ENCODE results near the gene AQR. TPM values are rescaled to one million over a fixed set of nuclear protein-coding genes. Genes with fewer than 3 reads are reported as not detected.

The AQR gene
- total and polyA plus RNA-seq, 10 of the 15 experiments (the other 5 are each of a cell fraction or from before 2014, with no cell fraction given), result 18.2 to 53.5 (median 32.6) TPM

DNA sequence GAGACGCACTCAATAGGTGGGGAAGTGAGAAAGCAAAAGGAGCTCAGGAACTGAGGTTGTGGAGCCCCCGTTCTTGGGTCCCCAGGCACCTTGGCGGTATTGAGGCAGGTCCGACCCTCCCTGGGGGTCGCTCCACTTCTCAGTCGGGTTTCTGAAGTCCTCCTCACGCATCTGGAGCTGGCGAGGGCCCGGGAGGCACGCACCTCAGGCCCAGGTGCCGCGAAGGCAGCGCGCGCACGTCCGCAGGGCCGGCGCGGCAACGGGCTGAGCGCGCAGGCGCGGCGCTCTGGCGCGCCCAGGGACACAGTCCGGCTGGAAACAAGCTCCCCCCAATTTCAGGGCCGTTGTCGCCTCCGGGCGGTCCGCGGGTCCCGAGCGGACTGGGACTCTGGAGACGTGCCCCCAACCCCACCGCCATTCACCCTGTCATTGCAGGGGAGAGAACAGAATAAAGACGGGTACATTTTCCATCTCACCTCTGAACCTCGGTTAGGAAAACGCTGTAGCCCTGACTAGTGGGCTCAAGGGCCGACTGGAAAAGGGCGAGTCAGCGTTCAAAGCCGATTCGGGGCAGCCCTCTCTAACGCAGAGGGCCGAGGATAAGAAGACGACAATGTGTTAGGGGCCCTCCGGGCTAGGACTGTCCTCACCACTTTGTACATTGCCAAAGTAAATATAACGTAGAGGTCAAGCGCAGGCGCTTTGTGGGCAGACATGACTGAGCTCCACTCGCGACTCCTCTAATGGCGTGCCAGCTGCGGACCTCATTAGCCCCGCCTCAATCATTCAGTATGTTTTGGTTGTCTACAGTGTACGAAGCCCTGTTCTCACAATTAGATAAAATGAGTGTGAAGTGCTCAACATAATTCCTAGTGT is 18.7 kb upstream of the AQR start, which contains the start of gene ZNF770 (continued):
- TF ChIP-seq, protein P1, sequence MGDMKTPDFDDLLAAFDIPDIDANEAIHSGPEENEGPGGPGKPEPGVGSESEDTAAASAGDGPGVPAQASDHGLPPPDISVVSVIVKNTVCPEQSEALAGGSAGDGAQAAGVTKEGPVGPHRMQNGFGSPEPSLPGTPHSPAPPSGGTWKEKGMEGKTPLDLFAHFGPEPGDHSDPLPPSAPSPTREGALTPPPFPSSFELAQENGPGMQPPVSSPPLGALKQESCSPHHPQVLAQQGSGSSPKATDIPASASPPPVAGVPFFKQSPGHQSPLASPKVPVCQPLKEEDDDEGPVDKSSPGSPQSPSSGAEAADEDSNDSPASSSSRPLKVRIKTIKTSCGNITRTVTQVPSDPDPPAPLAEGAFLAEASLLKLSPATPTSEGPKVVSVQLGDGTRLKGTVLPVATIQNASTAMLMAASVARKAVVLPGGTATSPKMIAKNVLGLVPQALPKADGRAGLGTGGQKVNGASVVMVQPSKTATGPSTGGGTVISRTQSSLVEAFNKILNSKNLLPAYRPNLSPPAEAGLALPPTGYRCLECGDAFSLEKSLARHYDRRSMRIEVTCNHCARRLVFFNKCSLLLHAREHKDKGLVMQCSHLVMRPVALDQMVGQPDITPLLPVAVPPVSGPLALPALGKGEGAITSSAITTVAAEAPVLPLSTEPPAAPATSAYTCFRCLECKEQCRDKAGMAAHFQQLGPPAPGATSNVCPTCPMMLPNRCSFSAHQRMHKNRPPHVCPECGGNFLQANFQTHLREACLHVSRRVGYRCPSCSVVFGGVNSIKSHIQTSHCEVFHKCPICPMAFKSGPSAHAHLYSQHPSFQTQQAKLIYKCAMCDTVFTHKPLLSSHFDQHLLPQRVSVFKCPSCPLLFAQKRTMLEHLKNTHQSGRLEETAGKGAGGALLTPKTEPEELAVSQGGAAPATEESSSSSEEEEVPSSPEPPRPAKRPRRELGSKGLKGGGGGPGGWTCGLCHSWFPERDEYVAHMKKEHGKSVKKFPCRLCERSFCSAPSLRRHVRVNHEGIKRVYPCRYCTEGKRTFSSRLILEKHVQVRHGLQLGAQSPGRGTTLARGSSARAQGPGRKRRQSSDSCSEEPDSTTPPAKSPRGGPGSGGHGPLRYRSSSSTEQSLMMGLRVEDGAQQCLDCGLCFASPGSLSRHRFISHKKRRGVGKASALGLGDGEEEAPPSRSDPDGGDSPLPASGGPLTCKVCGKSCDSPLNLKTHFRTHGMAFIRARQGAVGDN (IDR thresholded peaks at IDR 0.05), result peak; percentile 78
- TF ChIP-seq ATF7 (IDR thresholded peaks at IDR 0.05; ENCODE audit: low read depth) (no peak), KLF5 (IDR thresholded peaks at IDR 0.05; ENCODE audit: partially characterized antibody) (peak; percentile 85), NR2F1 (conservative IDR thresholded peaks at IDR 0.05) (peak; percentile 80), CREM (IDR thresholded peaks at IDR 0.05; ENCODE audit: low read depth) (peak; percentile 49; the same call in 1 of the 2 replicates)
- TF ChIP-seq, protein P2, sequence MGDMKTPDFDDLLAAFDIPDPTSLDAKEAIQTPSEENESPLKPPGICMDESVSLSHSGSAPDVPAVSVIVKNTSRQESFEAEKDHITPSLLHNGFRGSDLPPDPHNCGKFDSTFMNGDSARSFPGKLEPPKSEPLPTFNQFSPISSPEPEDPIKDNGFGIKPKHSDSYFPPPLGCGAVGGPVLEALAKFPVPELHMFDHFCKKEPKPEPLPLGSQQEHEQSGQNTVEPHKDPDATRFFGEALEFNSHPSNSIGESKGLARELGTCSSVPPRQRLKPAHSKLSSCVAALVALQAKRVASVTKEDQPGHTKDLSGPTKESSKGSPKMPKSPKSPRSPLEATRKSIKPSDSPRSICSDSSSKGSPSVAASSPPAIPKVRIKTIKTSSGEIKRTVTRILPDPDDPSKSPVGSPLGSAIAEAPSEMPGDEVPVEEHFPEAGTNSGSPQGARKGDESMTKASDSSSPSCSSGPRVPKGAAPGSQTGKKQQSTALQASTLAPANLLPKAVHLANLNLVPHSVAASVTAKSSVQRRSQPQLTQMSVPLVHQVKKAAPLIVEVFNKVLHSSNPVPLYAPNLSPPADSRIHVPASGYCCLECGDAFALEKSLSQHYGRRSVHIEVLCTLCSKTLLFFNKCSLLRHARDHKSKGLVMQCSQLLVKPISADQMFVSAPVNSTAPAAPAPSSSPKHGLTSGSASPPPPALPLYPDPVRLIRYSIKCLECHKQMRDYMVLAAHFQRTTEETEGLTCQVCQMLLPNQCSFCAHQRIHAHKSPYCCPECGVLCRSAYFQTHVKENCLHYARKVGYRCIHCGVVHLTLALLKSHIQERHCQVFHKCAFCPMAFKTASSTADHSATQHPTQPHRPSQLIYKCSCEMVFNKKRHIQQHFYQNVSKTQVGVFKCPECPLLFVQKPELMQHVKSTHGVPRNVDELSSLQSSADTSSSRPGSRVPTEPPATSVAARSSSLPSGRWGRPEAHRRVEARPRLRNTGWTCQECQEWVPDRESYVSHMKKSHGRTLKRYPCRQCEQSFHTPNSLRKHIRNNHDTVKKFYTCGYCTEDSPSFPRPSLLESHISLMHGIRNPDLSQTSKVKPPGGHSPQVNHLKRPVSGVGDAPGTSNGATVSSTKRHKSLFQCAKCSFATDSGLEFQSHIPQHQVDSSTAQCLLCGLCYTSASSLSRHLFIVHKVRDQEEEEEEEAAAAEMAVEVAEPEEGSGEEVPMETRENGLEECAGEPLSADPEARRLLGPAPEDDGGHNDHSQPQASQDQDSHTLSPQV (IDR thresholded peaks at IDR 0.05), result no peak
- TF ChIP-seq, protein P3, sequence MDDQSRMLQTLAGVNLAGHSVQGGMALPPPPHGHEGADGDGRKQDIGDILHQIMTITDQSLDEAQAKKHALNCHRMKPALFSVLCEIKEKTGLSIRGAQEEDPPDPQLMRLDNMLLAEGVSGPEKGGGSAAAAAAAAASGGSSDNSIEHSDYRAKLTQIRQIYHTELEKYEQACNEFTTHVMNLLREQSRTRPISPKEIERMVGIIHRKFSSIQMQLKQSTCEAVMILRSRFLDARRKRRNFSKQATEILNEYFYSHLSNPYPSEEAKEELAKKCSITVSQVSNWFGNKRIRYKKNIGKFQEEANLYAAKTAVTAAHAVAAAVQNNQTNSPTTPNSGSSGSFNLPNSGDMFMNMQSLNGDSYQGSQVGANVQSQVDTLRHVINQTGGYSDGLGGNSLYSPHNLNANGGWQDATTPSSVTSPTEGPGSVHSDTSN (IDR thresholded peaks at IDR 0.05; ENCODE audit: insufficient replicate concordance, low read depth, low read length), result peak; percentile 13
- TF ChIP-seq, protein P4, sequence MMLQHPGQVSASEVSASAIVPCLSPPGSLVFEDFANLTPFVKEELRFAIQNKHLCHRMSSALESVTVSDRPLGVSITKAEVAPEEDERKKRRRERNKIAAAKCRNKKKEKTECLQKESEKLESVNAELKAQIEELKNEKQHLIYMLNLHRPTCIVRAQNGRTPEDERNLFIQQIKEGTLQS (IDR thresholded peaks at IDR 0.05; ENCODE audit: borderline replicate concordance, extremely low read depth, low read depth, low read length), result no peak
- TF ChIP-seq, protein P5, sequence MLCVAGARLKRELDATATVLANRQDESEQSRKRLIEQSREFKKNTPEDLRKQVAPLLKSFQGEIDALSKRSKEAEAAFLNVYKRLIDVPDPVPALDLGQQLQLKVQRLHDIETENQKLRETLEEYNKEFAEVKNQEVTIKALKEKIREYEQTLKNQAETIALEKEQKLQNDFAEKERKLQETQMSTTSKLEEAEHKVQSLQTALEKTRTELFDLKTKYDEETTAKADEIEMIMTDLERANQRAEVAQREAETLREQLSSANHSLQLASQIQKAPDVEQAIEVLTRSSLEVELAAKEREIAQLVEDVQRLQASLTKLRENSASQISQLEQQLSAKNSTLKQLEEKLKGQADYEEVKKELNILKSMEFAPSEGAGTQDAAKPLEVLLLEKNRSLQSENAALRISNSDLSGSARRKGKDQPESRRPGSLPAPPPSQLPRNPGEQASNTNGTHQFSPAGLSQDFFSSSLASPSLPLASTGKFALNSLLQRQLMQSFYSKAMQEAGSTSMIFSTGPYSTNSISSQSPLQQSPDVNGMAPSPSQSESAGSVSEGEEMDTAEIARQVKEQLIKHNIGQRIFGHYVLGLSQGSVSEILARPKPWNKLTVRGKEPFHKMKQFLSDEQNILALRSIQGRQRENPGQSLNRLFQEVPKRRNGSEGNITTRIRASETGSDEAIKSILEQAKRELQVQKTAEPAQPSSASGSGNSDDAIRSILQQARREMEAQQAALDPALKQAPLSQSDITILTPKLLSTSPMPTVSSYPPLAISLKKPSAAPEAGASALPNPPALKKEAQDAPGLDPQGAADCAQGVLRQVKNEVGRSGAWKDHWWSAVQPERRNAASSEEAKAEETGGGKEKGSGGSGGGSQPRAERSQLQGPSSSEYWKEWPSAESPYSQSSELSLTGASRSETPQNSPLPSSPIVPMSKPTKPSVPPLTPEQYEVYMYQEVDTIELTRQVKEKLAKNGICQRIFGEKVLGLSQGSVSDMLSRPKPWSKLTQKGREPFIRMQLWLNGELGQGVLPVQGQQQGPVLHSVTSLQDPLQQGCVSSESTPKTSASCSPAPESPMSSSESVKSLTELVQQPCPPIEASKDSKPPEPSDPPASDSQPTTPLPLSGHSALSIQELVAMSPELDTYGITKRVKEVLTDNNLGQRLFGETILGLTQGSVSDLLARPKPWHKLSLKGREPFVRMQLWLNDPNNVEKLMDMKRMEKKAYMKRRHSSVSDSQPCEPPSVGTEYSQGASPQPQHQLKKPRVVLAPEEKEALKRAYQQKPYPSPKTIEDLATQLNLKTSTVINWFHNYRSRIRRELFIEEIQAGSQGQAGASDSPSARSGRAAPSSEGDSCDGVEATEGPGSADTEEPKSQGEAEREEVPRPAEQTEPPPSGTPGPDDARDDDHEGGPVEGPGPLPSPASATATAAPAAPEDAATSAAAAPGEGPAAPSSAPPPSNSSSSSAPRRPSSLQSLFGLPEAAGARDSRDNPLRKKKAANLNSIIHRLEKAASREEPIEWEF (IDR thresholded peaks at IDR 0.05; ENCODE audit: insufficient replicate concordance, low read depth, low read length), result no peak
- TF ChIP-seq, protein P6, sequence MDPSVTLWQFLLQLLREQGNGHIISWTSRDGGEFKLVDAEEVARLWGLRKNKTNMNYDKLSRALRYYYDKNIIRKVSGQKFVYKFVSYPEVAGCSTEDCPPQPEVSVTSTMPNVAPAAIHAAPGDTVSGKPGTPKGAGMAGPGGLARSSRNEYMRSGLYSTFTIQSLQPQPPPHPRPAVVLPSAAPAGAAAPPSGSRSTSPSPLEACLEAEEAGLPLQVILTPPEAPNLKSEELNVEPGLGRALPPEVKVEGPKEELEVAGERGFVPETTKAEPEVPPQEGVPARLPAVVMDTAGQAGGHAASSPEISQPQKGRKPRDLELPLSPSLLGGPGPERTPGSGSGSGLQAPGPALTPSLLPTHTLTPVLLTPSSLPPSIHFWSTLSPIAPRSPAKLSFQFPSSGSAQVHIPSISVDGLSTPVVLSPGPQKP (IDR thresholded peaks at IDR 0.05; ENCODE audit: low read depth, low read length), result peak; percentile 76; the same call in 1 of the 2 replicates

Data from GM12878 (cell line).